ENCODE results near the gene CCDC27.

The CCDC27 gene

GRCh38 chr1:3752400-3752945 lies at the start of gene CCDC27:
Gene CCDC27, plus strand, starts transcription at chr1:3752450. Its CDS starts 32 bp downstream, at chr1:3752482.
- FAIRE-seq: no peak

DNA sequence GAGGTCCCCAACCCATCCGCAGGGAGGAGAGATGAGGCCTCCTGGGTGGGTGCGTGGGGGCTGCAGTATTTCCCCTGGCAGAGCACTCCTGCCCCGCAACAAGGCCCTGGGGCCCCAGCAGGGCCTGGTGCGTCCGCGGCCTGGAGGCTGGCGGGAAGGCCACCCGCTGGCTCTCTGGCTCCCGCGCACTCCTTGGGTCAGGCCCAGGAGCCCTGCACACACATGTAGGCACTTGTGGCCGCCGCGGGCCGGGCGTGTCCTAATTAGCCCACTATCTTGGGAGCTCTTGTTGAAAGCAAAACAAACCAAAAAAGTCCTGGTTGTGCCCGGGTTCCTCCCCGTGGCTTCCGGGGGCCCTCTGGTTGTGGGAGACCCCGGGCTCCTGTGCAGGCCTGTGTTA lies 49.7 kb upstream of the CCDC27 start:
- no peak for FAIRE-seq

GRCh38 chr1:3702990-3703728 lies 49.1 kb upstream of the CCDC27 start:
- FAIRE-seq: no peak

- no peak for FAIRE-seq
These were observed 48.4 kb upstream of the CCDC27 start for GRCh38 chr1:3703786-3704371.

- no peak for FAIRE-seq
These were observed 46.8 kb upstream of the CCDC27 start for GRCh38 chr1:3705341-3705950.

- FAIRE-seq: no peak
These were observed 45.5 kb upstream of the CCDC27 start for GRCh38 chr1:3706651-3707297.

DNA sequence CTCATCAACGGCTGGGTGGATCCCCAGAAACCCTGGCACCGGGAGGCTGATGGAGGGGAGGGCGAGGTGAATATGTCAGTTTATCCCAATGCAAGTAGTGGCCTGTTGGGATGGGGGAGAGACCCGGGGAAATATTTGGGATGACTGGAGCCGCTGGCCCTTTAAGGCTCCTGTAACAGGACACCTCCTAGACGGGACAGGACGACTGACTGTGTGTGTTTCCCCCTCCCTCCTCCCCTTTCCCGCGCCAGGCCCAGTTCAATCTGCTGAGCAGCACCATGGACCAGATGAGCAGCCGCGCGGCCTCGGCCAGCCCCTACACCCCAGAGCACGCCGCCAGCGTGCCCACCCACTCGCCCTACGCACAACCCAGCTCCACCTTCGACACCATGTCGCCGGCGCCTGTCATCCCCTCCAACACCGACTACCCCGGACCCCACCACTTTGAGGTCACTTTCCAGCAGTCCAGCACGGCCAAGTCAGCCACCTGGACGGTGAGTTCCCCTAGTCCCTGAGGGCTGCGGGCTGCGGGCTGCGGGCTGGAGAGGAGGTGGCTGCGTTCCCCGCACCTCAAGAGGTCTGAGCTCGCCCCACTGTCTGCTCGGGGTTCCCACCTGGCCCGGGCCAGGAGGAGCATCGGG lies 44.8 kb upstream of the CCDC27 start:
- no peak for FAIRE-seq

GRCh38 chr1:3707939-3708328 lies 44.3 kb upstream of the CCDC27 start:
- no peak for FAIRE-seq

GRCh38 chr1:3708791-3709190 lies 43.5 kb upstream of the CCDC27 start:
- FAIRE-seq: no peak

- no peak for FAIRE-seq
These were observed 42.0 kb upstream of the CCDC27 start for GRCh38 chr1:3710251-3710650.

DNA sequence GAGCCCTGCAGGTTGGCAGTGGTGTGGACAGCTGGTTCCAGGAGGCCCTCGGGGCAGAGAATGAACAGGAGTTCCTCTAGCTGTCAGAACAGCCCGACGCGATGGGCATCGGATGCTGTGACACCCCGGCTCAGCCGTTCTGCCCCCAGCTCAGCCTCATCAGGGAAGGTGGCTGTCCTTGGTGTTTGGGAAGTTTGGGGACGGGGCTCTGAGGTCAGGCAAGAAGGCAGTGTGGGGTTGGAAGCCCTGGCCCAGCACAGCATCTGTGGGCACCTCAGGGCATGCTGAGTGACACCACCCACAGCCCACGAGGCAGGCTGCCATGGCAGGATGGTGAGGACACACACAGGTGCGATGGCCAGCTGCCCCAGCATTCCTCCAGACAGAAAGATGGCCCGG lies 40.9 kb upstream of the CCDC27 start:
- FAIRE-seq: no peak

- FAIRE-seq: no peak
These were observed 40.3 kb upstream of the CCDC27 start for GRCh38 chr1:3711780-3712451.

- FAIRE-seq: no peak
These were observed 39.4 kb upstream of the CCDC27 start for GRCh38 chr1:3712573-3713535.

- FAIRE-seq: no peak
These were observed 38.4 kb upstream of the CCDC27 start for GRCh38 chr1:3713840-3714239.

- no peak for FAIRE-seq
These were observed 37.9 kb upstream of the CCDC27 start for GRCh38 chr1:3714284-3714741.

DNA sequence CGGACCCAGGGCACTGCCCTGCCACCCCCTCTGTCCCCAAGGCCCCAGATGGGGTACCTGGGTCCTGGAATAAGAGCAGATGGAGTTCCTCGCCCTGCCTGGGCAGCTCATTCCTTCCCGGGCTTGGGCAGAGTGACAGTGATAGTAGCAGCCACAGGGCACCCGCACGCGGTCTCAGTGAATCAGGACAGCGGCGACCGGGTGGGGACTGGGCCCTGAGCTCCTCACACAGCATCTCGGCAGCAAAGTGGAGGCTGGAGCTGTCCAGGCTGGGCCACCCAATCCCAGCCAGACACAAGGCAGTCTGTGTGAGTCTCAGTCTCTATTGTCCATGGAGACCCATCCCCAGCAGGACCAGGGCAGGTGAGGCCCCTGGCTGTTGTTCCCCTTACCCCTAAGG lies 37.4 kb upstream of the CCDC27 start:
- FAIRE-seq: no peak

- FAIRE-seq: no peak
These were observed 35.9 kb upstream of the CCDC27 start for GRCh38 chr1:3716351-3716750.

GRCh38 chr1:3717041-3717714 lies 35.1 kb upstream of the CCDC27 start:
- FAIRE-seq: no peak

DNA sequence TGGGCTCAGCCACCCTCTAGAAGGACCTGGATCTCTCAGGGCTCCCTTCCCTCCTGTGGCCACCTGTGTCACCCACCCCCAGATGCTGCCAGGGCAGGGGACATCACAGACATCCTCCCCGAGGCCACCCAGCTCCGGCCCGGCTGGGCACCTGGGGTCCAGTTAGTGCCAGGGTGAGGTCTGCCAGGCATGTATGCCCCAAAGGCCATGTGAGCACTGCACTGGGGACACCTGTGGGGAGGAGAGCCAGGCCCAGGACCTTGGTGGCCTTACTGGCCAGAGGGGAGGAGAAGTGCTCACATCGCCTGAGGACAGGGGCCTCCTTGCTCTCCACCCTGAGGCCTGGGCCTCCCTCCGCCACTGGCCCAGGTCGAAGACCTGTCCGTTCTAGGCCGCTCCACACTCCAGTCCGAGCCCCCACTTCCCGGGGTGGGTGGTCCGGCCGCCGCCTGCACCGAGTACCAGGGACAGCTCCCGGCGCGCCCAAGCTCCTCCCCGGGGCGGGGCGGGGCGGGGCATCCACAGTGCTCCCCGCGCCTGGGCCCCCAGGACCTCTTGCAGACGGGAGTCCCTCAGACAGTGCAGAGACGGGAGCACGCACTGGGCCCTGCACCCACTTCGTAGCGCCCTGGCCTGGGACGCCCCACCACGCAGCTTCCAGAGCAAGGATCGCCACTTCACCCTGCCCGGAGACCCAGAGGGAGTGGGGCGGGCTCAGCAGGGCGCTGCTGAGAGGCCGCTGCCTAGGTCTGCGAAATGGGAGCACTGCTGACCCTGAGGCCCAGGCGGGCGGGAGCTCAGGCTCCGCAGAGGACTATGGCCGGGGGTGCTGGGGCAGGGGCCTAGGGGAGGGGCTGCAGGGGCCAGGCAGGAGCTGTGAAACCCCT lies 34.3 kb upstream of the CCDC27 start:
- FAIRE-seq: no peak

Data from endometrium (tissue), 2 donors.